ENCODE data around the gene SCT. TPM values are rescaled to one million over a fixed set of nuclear protein-coding genes. Genes with fewer than 3 reads are reported as not detected.

Gene SCT
- polyA plus RNA-seq, 1 donor from 2014 or later, result not detected

DNA sequence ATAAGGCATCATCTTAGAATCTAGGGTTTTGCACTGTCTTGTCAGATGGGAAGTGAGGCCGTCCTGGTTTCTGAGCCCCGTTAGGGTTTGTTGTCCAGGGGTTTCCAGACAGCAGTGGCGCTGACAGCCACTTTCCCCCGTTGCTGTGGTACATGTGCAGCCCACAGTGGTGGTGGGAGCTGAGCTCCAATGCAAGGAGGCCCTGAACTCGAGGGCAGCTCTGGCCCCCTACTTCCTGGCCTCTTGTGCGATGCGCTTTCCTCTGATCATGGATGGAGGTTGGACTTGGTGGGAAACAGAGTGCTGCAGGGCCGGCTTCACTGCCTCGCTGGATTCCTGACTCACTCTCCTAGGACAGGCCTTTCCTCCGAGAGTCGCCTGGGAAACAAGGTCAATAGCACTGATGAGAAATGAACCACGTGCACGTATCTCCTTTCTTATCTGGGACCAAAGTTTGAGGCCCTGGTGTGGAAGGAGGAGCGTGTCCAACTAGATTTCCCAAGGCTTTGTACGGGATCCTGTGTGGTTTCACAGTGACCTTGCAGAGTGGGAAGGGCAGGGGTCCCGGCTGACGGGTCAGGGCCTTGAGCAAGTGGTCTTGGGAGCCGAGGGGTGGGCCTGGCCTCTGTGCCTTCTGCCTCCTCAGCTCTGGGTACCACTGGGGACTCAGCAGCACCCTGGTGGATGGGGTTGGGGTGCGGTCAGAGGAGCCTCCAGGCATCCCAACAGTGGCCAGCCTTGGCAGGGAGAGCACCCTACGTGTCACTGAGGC, 47.0 kb downstream of the SCT start:
- Histone ChIP-seq H3K79me2 (replicated peaks; ENCODE audit: insufficient read depth, low read length) (peaks cover 39% of the 10 kb centered on the region), H3K9ac (ENCODE audit: low read length) (no peak overlapping the region), H3K9me3 (ENCODE audit: low read length) (no peaks in the 10 kb centered on the region), H3K27me3 (ENCODE audit: insufficient read depth, low read depth, low read length) (no peaks in the 10 kb centered on the region), H3K4me2 (ENCODE audit: low read length) (no peak overlapping the region), H3K27ac (ENCODE audit: low read length) (no peak overlapping the region), H3K36me3 (ENCODE audit: insufficient read depth, low read length) (peaks cover 4% of the 10 kb centered on the region), H3K4me3 (ENCODE audit: low read length) (no peak overlapping the region), H3F3A (ENCODE audit: insufficient read depth, low read length, poor library complexity, severe bottlenecking) (no peaks in the 10 kb centered on the region), H2AFZ (ENCODE audit: low read depth, low read length) (no peak overlapping the region), H4K20me1 (ENCODE audit: insufficient read depth) (peaks cover 16% of the 10 kb centered on the region), H3K9me2 (ENCODE audit: insufficient read depth, low read length) (no peaks in the 10 kb centered on the region)
- TF ChIP-seq POLR2AphosphoS5 (IDR thresholded peaks at IDR 0.05) (no peak), EZH2 (IDR thresholded peaks at IDR 0.05; ENCODE audit: borderline replicate concordance, insufficient read depth, low read length, poor library complexity, severe bottlenecking) (no peak), EP300 (conservative IDR thresholded peaks at IDR 0.05; ENCODE audit: poor library complexity, severe bottlenecking) (no peak), RAD21 (conservative IDR thresholded peaks at IDR 0.05) (no peak)
- TF ChIP-seq, protein P1, sequence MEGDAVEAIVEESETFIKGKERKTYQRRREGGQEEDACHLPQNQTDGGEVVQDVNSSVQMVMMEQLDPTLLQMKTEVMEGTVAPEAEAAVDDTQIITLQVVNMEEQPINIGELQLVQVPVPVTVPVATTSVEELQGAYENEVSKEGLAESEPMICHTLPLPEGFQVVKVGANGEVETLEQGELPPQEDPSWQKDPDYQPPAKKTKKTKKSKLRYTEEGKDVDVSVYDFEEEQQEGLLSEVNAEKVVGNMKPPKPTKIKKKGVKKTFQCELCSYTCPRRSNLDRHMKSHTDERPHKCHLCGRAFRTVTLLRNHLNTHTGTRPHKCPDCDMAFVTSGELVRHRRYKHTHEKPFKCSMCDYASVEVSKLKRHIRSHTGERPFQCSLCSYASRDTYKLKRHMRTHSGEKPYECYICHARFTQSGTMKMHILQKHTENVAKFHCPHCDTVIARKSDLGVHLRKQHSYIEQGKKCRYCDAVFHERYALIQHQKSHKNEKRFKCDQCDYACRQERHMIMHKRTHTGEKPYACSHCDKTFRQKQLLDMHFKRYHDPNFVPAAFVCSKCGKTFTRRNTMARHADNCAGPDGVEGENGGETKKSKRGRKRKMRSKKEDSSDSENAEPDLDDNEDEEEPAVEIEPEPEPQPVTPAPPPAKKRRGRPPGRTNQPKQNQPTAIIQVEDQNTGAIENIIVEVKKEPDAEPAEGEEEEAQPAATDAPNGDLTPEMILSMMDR (IDR thresholded peaks at IDR 0.05; ENCODE audit: poor library complexity, severe bottlenecking), result no peak

DNA sequence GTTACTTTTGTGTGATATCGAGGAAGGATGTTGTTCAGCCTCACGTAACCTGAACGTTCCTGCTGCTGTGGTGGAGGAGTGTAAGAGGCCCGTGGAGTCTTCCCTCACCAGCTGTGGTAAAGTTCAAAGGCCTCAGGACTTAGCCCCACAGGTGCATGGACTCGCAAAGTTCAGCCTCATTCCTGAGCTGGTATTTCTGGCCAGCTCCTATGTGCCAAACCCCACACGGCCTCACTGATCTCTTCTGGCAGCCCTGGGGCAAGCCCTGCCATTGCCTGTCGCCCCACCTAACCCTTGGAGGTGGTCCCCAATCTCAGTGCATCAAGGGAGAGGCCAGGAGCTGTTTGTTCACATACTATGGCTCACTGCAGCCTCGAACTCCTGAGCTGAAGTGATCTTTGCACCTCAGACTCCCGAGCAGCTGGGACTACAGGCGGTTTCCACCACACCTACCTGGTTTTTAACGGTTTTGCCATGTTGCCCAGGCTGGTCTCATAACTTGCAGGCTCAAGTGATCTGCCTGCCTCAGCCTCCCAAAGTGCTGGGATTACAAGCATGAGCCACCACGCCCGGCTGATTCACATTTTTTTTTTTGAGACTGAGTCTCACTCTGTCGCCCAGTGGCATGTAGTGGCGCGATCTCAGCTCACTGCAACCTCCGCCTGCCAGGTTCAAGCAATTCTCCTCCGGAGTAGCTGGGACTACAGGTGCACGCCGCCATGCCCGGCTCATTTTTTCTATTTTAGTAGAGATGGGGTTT, 48.5 kb downstream of the SCT start:
- H3K79me2 ChIP-seq (replicated peaks; ENCODE audit: insufficient read depth, low read length), result peaks cover 39% of the 10 kb centered on the region
- no peak overlapping the region for H2AFZ ChIP-seq (ENCODE audit: low read depth, low read length)
- H3K9me2 ChIP-seq (ENCODE audit: insufficient read depth, low read length), result no peaks in the 10 kb centered on the region
- H3K4me3 ChIP-seq (ENCODE audit: low read length), result peak overlapping the region; percentile 97
- TF ChIP-seq TAF1 (IDR thresholded peaks at IDR 0.05; ENCODE audit: low read depth), result no peak
- TF ChIP-seq EZH2 (IDR thresholded peaks at IDR 0.05; ENCODE audit: borderline replicate concordance, insufficient read depth, low read length, poor library complexity, severe bottlenecking), result no peak
- no peak for TF ChIP-seq RAD21 (conservative IDR thresholded peaks at IDR 0.05)
- TF ChIP-seq MXI1 (conservative IDR thresholded peaks at IDR 0.05; ENCODE audit: poor library complexity, severe bottlenecking), result no peak
- TF ChIP-seq, protein P2, sequence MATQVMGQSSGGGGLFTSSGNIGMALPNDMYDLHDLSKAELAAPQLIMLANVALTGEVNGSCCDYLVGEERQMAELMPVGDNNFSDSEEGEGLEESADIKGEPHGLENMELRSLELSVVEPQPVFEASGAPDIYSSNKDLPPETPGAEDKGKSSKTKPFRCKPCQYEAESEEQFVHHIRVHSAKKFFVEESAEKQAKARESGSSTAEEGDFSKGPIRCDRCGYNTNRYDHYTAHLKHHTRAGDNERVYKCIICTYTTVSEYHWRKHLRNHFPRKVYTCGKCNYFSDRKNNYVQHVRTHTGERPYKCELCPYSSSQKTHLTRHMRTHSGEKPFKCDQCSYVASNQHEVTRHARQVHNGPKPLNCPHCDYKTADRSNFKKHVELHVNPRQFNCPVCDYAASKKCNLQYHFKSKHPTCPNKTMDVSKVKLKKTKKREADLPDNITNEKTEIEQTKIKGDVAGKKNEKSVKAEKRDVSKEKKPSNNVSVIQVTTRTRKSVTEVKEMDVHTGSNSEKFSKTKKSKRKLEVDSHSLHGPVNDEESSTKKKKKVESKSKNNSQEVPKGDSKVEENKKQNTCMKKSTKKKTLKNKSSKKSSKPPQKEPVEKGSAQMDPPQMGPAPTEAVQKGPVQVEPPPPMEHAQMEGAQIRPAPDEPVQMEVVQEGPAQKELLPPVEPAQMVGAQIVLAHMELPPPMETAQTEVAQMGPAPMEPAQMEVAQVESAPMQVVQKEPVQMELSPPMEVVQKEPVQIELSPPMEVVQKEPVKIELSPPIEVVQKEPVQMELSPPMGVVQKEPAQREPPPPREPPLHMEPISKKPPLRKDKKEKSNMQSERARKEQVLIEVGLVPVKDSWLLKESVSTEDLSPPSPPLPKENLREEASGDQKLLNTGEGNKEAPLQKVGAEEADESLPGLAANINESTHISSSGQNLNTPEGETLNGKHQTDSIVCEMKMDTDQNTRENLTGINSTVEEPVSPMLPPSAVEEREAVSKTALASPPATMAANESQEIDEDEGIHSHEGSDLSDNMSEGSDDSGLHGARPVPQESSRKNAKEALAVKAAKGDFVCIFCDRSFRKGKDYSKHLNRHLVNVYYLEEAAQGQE (IDR thresholded peaks at IDR 0.05; ENCODE audit: borderline replicate concordance), result no peak
- no peak for TF ChIP-seq POLR2AphosphoS5 (IDR thresholded peaks at IDR 0.05)
- no peak for TF ChIP-seq SMC3 (conservative IDR thresholded peaks at IDR 0.05; ENCODE audit: poor library complexity)
- TF ChIP-seq, protein P1 (IDR thresholded peaks at IDR 0.05; ENCODE audit: poor library complexity, severe bottlenecking), result no peak
- TF ChIP-seq EP300 (conservative IDR thresholded peaks at IDR 0.05; ENCODE audit: poor library complexity, severe bottlenecking), result no peak
- H3K9me3 ChIP-seq (ENCODE audit: low read length), result no peaks in the 10 kb centered on the region
- peaks cover 16% of the 10 kb centered on the region for H4K20me1 ChIP-seq (ENCODE audit: insufficient read depth)
- no peaks in the 10 kb centered on the region for H3K27me3 ChIP-seq (ENCODE audit: insufficient read depth, low read depth, low read length)
- H3K4me2 ChIP-seq (ENCODE audit: low read length), result no peak overlapping the region
- H3K9ac ChIP-seq (ENCODE audit: low read length), result peak overlapping the region; percentile 93
- no peaks in the 10 kb centered on the region for H3K36me3 ChIP-seq (ENCODE audit: insufficient read depth, low read length)
- H3K27ac ChIP-seq (ENCODE audit: low read length), result no peak overlapping the region
- no peaks in the 10 kb centered on the region for H3F3A ChIP-seq (ENCODE audit: insufficient read depth, low read length, poor library complexity, severe bottlenecking)

Measured in neural cell (in vitro differentiated cells).